KMS-11 (cell line): Measurements from ENCODE around the gene TFE3.

Experiments used
- H2AFZ ChIP-seq: fragments of 200-600 bp; sonication (generic); 2 replicates; pipeline ENCODE4 v1.6.1; 2016; ENCODE audit warnings: antibody characterized with exemption, mixed run types, low read depth
- H3K27ac ChIP-seq: fragments of 200-600 bp; sonication (generic); 2 replicates; pipeline ENCODE4 v1.6.1; 2016; ENCODE audit warnings: mild to moderate bottlenecking, mixed run types
- H3K27me3 ChIP-seq: fragments of 200-600 bp; sonication (generic); 2 replicates; pipeline ENCODE4 v1.6.1; 2017; ENCODE audit warnings: mild to moderate bottlenecking, low read depth, mixed run types, moderate library complexity; ENCODE audit not compliant: insufficient read depth
- H3K36me3 ChIP-seq: fragments of 200-600 bp; sonication (generic); 2 replicates; pipeline ENCODE4 v1.6.1; 2017; ENCODE audit warnings: mild to moderate bottlenecking, mixed run types; ENCODE audit not compliant: insufficient read depth
- H3K4me1 ChIP-seq: fragments of 200-600 bp; sonication (generic); 2 replicates; pipeline ENCODE4 v1.6.1; 2016; ENCODE audit warnings: mild to moderate bottlenecking, low read depth, mixed run types; ENCODE audit not compliant: poor library complexity, severe bottlenecking
- H3K4me2 ChIP-seq: fragments of 200-600 bp; sonication (generic); 2 replicates; pipeline ENCODE4 v1.7.0; 2016; ENCODE audit warnings: mild to moderate bottlenecking, mixed run types
- H3K4me3 ChIP-seq: fragments of 200-600 bp; sonication (generic); IDR thresholded peaks from 2 replicates; pipeline ENCODE4 v1.6.1; 2017; ENCODE audit warnings: low read depth, low read length, mixed read lengths; ENCODE audit not compliant: insufficient read depth
- H3K79me2 ChIP-seq: fragments of 200-600 bp; sonication (generic); 2 replicates; pipeline ENCODE4 v1.6.1; 2016; ENCODE audit warnings: low read depth, mixed run types; ENCODE audit not compliant: insufficient read depth
- H3K9ac ChIP-seq: fragments of 200-600 bp; sonication (generic); 2 replicates; pipeline ENCODE4 v1.6.1; 2016; ENCODE audit warnings: mild to moderate bottlenecking, mixed run types
- H4K20me1 ChIP-seq: fragments of 200-600 bp; sonication (generic); 2 replicates; pipeline ENCODE4 v1.6.1; 2016; ENCODE audit warnings: mild to moderate bottlenecking, mixed run types; ENCODE audit not compliant: insufficient read depth
- CTCF ChIP-seq: fragments of 200-600 bp; sonication (generic); conservative IDR thresholded peaks from 2 replicates; pipeline ENCODE4 v1.6.1; 2017; ENCODE audit warnings: low read depth, mild to moderate bottlenecking, antibody characterized with exemption, low read length, moderate library complexity, mixed read lengths

Gene TFE3

GRCh38 chrX:49039598-49040375, 3.4 kb downstream of the TFE3 start:
- no peak for TF ChIP-seq CTCF
- Histone ChIP-seq H3K36me3 (no peaks in the 10 kb centered on the region), H3K4me1 (peaks cover 26% of the 10 kb centered on the region), H3K9ac (peak overlapping the region; percentile 32; the same call in 1 of the 2 replicates), H3K79me2 (peaks cover 26% of the 10 kb centered on the region), H3K4me3 (no peak overlapping the region), H2AFZ (peak overlapping the region; percentile 26; the same call in 1 of the 2 replicates), H3K27me3 (no peaks in the 10 kb centered on the region), H3K27ac (peak overlapping the region; percentile 67), H3K4me2 (peak overlapping the region; percentile 53), H4K20me1 (no peaks in the 10 kb centered on the region)

GRCh38 chrX:49037883-49038475, 5.2 kb downstream of the TFE3 start:
- Histone ChIP-seq H3K27me3 (no peaks in the 10 kb centered on the region), H3K27ac (no peak overlapping the region), H3K4me2 (no peak overlapping the region), H3K79me2 (peaks cover 26% of the 10 kb centered on the region), H2AFZ (no peak overlapping the region), H3K9ac (no peak overlapping the region), H3K4me1 (peaks cover 26% of the 10 kb centered on the region), H3K36me3 (no peaks in the 10 kb centered on the region), H3K4me3 (no peak overlapping the region), H4K20me1 (no peaks in the 10 kb centered on the region)
- no peak for TF ChIP-seq CTCF

- Histone ChIP-seq H4K20me1 (no peaks in the 10 kb centered on the region), H3K27ac (no peak overlapping the region), H3K9ac (no peak overlapping the region), H3K27me3 (no peaks in the 10 kb centered on the region), H3K4me2 (no peak overlapping the region), H3K79me2 (no peaks in the 10 kb centered on the region), H2AFZ (no peak overlapping the region), H3K36me3 (no peaks in the 10 kb centered on the region), H3K4me1 (no peaks in the 10 kb centered on the region), H3K4me3 (no peak overlapping the region)
- no peak for TF ChIP-seq CTCF
Measured at GRCh38 chrX:49030283-49030682, 12.9 kb downstream of the TFE3 start.

DNA sequence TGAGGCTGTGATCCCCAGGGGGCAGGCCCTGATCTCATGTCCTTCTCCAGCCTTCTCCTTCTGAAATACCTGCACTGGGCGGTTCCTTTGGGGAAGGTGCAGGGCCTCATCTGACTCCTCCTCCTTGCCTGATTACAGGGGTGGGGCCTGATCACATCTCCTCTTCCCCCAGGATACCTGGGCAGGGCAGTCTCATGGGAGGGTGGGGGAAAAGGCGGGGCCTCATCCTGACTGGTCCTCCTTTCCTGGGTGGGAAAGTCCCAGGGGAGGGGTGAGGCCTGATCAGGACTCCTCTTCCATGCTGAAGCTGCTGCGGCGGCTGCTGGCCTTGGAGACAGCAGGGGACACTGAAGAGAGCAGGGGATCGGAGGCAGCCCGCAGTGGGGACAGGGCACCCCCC, 13.3 kb downstream of the TFE3 start:
- H3K4me3 ChIP-seq = no peak overlapping the region
- H3K27me3 ChIP-seq = no peaks in the 10 kb centered on the region
- H3K79me2 ChIP-seq = no peaks in the 10 kb centered on the region
- no peak overlapping the region for H3K4me2 ChIP-seq
- no peak overlapping the region for H2AFZ ChIP-seq
- H3K27ac ChIP-seq = no peak overlapping the region
- H3K36me3 ChIP-seq = no peaks in the 10 kb centered on the region
- no peak overlapping the region for H3K9ac ChIP-seq
- H3K4me1 ChIP-seq = no peaks in the 10 kb centered on the region
- no peaks in the 10 kb centered on the region for H4K20me1 ChIP-seq
- no peak for TF ChIP-seq CTCF
